HG02798 (cell line): ENCODE results near the gene MAPK8.

ENCODE experiments used
- ATAC-seq: cut with Tn5 transposase; IDR thresholded peaks from one replicate; pipeline ENCODE4 v1.9.1; 2021; ENCODE audit warnings: mild to moderate bottlenecking; ENCODE audit not compliant: unreplicated experiment, poor library complexity

MAPK8 gene

GRCh38 chr10:48469516-48470020 lies 163.1 kb downstream of the MAPK8 start:
- no peak for ATAC-seq

DNA sequence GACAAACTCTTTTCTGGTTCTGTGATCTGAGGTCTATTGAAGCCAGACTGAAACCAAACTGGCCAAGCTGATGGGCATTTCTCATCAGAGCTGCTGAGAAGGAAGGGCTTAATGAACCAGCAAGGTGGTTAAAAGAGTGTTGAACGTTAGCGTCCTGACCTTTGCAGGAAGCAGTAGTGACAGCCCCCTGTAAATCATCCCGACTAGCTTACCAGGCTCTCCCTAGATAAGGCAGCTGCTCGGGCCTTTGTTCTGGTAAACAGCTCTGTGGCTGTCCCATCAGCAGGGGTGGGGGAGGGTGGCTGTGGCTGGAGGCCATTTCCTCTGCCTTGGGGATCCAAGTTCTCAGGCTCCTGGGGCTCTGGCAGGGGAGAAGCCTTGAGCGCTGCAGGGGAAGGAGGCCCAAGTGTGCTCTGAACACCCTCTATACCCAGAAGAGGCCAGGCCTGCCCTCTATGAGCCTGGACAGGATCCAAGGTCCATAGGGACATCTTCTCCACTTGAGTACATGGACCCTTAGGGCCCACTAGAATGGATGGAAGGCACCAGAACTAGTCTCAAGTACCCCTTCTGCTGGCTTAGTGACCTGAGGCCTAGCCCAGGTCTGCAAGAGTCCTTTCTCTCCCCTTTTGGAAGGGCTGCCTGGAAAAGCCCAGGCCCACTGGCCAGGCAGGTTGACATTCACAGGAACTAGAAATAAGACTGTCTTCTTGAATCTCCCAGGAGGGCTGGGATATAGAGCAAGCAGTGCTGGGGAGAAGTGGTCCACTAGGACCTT lies 163.8 kb downstream of the MAPK8 start:
- no peak for ATAC-seq

- no peak for ATAC-seq
These were observed 164.7 kb downstream of the MAPK8 start for GRCh38 chr10:48470893-48471805.

DNA sequence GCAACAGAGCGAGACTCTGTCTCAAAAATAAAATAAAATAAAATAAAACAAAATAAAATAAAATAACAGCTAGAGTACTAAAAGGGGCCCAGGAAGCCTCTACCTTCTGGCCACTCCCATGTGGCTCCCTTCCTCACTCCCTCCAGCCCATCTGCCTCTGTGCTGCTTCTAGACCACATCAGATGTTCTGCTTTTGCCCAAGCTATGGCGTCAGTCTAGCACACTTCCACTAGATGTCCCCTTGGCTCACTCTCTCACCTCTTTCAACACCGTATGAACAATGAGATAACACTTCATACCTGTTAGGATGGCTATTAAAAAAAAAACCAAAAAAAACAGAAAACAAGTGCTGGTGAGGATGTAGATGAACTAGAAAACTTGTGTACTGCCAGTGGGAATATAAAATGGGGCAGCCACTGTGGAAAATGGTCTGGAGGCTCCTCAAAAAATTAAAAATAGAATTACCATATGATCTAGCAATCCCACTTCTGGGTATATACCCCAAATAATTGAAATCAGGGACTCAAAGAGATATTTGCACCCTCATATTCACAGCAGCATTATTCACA lies 166.1 kb downstream of the MAPK8 start:
- no peak for ATAC-seq

DNA sequence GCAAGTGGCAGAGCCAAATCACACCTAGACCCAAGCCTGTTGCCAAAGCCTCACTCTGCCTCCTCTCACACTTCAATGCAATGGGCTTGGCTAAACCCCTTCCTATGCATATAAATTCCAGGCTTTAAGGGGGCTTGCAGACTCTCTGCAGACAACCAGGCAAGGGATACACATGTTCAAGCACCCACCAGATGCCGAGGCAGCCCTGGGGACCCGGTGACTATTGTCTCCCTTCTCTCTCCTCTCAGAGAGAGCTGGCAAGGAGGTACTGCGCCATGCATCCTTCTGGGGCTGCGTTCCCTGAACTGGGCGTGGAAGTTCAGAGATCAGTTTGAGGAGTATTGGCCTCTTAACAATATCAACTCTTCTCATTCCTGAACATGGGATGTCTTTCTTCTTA lies 167.2 kb downstream of the MAPK8 start:
- ATAC-seq: no peak

- no peak for ATAC-seq
These were observed 168.4 kb downstream of the MAPK8 start for GRCh38 chr10:48474765-48475365.

GRCh38 chr10:48475943-48476278 lies 169.4 kb downstream of the MAPK8 start:
- ATAC-seq: no peak

DNA sequence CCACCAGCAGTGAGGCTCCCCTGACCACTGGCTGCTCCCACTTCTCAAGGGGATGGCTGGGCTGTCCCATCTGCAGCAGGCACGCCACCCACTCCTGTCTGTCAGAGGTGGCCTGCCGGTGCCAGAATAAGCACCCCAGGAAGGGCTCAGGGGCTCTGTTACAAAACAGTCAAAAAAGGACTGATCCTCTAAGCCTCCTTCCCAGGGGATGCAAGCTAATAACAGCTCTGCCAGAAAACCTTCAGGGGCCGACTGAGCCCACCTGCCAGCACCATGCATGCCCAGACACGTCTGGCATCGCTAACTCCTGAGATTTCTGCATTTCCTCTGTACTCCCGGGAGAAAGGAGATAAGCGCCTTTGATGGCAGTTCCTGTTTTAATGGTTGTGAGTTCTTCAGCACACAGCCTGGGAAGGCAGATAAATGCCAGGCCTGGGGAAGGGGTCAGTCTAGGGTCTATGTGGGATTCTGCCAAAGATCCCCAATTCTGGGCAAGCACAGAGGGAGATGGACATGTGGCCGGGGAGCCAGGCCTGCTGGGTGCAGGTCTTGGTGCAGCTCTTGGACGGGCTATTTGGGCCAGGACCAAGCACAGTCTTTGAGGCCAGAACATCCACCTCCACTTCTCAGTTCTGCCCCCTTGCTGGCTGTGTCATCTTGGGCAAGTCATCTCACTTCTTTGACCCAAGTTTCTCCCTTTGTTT lies 170.0 kb downstream of the MAPK8 start:
- ATAC-seq: no peak

DNA sequence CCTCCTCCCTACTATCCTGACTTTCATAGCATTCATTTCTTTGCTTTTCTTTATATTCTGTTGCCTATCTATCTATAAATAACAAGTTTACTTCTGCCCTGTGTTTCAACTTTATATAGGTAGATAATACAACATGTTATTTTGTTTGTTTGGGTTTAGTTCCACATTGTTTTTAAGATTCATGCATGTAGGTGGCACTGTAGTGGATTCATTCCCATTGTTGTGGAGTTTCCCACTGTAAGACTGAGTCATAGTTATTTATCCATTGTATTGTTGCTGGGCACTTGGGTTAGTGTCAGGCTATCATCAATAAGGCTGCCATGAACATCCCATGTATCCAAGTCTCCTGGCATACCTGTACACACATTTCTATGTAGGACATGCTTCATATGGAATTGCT lies 170.7 kb downstream of the MAPK8 start:
- no peak for ATAC-seq

DNA sequence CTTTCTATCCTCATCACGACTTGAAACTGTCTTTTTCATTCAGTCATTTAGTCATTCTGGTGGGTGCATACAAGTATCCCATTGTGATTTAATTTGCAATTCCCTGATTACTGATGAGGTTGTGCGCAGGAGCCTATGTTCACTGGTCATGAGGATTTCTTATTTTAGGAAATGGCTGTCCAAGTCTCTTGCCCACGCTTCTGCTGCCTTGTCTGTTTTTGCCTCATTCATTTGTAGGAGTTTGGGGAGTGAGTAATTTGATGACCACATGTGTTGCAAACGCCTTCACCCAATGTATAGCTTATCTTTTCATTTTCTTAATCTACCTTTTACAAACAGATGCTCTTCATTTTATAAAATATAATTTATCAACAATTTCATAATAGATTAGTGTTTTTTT lies 171.1 kb downstream of the MAPK8 start:
- no peak for ATAC-seq

- no peak for ATAC-seq
These were observed 172.0 kb downstream of the MAPK8 start for GRCh38 chr10:48478469-48478868.

DNA sequence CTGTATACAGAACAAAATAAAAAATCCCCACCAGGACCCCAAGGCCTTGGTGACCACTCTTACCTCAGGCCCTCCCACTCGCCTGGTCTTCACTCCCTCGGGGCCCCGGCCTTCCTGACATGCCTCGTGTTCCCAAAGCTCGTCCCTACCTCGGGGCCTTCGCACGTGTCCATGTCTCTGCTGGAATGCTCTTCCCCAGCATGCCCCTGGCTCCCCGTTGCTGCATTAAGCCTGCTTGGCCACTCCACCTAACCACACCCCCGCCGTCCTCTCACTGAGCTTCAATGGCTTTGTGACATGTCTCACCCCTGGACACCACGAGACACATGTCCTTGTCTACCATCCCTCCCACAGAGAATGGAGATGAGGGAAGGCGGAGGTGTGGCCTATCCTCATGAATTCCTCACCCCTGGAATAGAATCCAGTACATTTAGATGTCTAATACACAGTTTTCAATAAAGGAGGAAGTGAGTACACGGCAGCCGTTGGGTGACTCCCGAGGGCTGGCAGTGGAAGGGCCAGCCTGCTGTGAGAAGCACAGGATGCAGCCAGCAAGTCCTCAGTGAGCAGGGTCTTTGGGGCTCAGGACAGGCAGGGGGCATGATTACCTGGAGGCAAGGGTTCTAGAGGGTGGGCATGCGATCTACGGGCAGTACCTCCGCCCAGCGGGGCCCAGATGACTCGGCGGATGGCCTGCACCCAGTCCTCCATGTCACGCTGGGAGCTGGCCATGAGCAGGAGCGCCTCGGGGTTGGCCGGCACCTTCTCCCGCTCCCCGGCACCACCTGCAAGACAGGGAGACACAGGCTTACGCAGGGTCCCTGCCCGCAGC lies 172.7 kb downstream of the MAPK8 start:
- no peak for ATAC-seq

DNA sequence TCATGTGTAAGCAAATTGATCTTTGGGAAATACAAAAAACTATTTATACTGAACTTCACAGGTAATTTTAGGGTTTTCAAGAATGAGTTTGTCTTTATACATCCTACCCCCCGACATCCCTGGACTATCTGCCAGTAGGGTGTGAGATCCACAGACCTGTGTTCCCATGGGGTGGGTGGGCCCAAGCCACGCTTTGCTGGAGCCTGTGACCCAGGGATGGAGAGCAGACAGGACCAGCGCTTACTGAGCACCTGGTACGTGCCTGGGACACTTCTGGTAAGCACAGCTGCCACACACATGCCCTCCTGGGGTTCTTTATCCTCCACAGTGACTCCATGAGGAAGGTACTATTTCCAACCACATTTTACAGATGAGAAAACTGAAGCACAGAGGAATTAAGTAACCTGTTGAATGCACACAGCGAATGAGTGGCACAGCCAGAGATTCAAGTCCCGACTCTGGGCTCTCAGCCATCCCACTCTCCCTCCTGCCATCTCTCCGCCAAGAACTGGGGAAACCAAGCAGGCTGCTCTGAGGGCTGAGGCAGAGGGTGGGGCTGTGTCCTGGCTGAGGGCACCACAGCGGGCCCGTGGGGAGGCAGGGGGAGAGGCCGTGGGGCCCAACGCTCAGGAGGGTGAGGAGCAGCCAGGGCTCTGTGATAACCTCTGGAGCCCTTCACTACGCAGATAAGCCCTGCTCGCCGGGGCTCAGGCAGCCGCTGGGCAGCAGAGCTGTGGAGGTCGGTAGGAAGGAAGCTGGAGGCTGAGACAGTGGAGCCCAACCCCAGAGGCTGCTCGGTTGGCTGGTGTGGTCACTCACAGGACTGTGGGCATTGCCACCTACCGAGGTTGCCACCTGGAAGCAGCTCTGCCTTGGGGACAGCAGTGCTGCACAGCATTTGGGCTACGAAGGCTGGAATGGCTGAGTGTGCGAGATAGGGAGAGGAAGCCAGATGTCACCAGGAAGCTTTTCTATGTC lies 174.2 kb downstream of the MAPK8 start:
- no peak for ATAC-seq

- no peak for ATAC-seq
These were observed 174.9 kb downstream of the MAPK8 start for GRCh38 chr10:48481385-48481784.

GRCh38 chr10:48482207-48482606 lies 175.7 kb downstream of the MAPK8 start:
- ATAC-seq: no peak

DNA sequence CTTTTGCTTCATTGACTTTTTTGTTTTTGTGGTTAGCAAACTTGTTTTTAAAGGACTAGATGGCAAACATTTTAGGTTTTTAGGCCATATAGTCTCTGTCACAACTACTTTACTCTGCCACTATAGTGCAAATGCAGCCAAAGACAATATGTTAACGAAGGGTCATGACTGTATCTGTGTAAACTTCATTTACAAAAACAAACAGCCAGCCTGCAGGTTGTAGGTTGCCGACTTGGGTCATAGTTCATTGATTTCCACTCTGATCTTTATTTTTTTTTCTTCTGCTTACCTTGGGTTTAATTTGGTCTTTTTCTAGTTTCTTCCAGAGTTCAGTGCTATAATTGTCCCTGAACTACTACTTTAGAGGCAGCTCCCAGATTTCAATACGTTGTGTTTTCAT lies 178.4 kb downstream of the MAPK8 start:
- no peak for ATAC-seq

DNA sequence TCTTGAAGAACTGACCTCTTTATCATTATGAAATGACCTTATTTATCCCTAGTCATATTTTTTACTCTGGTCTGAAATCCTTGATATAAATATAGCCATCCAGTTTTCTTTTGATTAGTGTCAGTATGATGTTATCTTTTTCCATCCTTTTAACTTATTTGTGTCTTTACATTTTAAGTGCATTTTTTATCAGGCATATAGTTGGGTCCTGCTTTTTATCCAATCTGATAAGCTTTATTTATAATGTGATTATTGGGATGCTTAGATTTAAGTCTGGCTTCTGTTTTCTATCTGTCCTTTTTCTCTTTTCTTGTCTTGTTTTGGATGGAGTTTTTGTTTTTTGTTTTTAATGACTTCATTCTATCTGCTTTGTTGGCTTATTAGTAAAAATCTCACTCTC lies 179.2 kb downstream of the MAPK8 start:
- ATAC-seq: no peak

DNA sequence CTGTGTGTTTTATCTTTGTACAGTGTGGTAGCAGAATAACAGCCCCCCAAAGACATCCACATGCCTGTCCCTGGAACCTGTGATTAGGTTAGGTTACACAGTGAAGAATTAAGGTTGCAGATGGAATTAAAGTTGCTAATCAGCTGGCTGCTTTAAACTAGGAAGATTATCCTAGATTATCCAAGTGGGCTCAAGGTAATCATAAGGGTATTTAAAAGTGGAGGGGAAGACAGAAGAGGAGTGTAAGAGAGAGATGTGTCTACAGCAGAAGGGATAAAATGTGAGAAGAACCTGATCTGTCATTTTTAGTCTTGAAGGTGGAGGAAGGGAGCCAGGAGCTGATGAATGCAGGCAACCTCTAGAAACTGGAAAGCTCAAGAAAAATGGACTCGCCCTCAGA lies 180.8 kb downstream of the MAPK8 start:
- ATAC-seq: no peak
